Ammon's horn (tissue), 1 donor: Measurements from ENCODE around the gene COL19A1.
"Not testable (repeated sequence)": the region's sequence is repeated elsewhere in the genome, so short reads cannot be mapped to it uniquely, and the experiment has no call there.

Experiments
- DNase-seq: peaks from one replicate; pipeline ENCODE4 v3.0.0-alpha.2; 2016; ENCODE audit warnings: low spot score

Gene COL19A1

GRCh38 chr6:69866351-69866769 lies at the start of gene COL19A1:
COL19A1 (plus strand) TSS chr6:69866556; CDS start chr6:69879568, 13,012 bp downstream.
- DNase-seq: peak; percentile 43

DNA sequence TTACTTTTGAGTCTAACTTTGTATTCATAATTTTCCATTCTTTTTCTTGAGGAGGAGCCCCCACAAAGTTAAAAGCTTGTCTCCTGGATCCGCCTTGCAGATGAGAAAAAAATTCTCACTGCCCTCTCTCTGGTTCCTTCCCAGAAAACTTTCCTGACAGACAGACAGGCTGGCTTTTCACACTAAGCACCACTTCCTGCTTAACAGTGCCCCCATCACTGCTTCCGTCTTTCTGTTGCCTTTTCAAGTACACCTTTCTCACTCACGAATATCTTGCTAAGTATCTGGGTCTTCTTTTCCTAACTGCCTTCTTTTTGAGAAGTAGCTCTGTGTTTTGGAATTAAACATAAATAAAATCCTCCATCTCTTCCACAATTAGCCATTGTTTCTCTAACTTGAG lies 49.8 kb upstream of the COL19A1 start:
- peak; percentile 42 for DNase-seq

GRCh38 chr6:69817358-69817757 lies 49.0 kb upstream of the COL19A1 start:
- DNase-seq: no peak

DNA sequence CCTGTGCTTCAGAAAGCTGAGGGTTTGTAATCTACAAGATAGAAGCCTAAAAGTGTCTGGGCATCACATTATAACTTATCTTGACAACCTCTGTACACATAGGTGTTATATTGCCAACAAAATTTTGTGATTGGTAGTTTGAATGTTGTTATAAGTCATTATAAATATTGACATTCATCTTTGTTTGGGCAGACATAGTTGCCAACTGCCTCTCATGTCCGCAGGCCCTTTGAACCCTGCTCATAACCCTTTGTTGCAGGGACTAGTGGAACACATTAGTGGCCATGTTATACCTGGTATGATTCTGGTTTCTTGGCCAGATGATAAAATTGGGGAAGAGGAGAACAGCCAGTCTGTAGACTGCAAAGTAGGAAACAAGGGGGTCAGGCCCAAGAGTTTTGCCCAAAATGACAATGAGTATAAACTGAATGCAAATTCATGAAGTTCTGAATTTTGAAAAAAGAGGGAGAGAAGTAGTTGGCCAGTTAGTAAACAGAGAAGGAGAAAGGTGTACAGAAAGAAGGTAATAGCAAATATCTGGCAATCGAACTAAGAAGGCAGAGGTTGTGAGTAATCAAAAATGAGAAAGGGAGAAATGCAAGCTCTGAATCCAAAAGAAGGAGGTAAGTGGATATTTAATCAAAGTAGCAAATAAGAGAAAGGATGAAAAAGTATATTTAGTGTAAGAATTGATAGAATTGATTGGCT lies 48.0 kb upstream of the COL19A1 start:
- DNase-seq: no peak

DNA sequence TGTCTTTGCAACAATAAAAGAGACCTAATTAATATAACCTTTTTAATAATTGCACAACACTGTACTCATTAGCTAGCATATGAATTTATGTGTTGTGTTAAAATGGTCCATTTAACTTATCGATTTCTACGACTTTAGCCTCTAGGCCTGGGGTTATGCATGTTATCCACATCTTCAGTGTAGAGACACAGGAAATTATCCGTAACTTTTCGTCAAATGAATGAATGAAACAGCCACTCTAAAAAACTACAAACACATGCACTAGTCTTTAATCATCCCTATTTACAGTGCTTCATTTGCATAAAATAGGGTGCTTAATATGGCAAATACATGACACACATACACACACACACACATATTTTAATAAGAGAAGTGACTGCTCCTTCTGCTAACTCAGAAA lies 47.2 kb upstream of the COL19A1 start:
- DNase-seq: no peak

DNA sequence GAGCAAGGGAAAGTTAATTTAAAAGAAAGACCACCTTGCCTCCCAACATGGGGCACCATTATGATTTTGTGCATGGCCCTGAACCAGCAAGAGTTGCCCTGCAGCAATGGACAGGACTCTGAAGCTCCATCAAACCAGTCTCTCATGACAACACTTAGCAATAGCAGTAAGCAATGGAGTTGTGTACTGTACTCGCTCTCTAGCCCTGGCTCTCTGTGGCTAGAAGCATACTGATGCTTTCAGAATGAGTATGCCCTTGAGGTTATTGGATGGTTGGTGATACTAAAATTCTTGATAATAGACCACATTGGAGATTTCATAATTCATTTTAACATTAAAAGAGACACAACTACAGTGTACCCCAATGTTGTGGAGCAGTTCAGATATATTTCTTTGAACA lies 46.3 kb upstream of the COL19A1 start:
- no peak for DNase-seq

DNA sequence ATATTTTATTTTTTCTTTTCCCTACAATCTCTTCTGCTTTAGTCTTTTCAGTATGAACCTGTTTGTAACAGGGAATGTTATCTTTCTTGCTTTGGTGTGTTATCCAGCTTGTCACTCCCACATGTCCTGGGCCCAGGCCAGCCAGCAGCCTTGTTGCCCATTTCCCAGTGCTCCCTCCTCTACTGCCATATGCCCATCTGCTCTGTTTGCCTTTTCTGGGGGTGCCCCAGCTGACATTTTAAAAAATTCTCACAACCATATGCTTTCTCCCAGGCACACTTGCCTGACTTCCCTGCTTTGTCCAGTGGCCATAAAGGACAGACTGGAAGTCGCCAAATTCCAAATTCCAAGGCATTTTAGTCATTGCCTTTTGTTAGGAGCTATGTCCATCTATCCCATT lies 45.9 kb upstream of the COL19A1 start:
- peak; percentile 60 for DNase-seq

DNA sequence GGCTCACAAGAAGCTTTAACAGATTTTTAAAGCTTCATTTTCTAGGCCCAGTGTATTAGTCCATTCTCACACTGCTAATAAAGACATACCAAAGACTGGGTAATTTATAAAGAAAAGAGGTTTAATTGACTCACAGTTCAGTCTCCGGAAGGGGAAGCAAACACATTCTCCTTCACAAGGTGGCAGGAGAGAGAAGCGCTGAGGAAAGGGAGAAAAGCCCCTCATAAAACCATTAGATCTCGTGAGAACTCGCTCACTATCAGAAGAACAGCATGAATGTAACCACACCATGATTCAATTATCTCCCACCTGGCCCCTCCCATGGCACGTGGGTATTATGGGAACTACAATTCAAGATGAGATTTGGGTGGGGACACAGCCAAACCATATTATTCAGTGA lies 42.0 kb upstream of the COL19A1 start:
- not testable (repeated sequence) for DNase-seq

GRCh38 chr6:69825904-69826303 lies 40.5 kb upstream of the COL19A1 start:
- DNase-seq: no peak

GRCh38 chr6:69827276-69827893 lies 39.0 kb upstream of the COL19A1 start:
- DNase-seq: no peak

- DNase-seq: no peak
Observed at GRCh38 chr6:69832558-69832957, 33.8 kb upstream of the COL19A1 start.

- DNase-seq: peak; percentile 72
Observed at GRCh38 chr6:69835414-69836179, 30.8 kb upstream of the COL19A1 start.

DNA sequence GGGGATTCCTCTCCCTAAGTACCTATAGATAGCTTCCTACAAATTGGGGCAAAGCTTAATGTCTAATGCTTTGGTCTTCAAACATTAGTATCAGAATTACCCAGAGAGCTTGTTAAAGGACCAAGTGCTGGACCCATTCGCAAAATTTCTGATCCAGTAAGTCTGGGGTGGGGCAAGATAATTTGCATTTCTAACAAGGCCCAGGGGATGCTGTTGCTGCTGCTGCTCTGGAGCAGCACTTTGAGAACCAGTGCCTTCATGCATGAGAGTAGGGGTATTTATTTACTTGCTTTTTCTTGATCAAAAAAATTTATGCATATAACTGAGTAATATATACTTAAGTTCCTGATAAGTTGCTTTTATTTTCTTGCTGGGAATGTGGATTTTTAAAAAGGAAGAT lies 24.5 kb upstream of the COL19A1 start:
- no peak for DNase-seq

- DNase-seq: no peak
Observed at GRCh38 chr6:69843189-69843588, 23.2 kb upstream of the COL19A1 start.

DNA sequence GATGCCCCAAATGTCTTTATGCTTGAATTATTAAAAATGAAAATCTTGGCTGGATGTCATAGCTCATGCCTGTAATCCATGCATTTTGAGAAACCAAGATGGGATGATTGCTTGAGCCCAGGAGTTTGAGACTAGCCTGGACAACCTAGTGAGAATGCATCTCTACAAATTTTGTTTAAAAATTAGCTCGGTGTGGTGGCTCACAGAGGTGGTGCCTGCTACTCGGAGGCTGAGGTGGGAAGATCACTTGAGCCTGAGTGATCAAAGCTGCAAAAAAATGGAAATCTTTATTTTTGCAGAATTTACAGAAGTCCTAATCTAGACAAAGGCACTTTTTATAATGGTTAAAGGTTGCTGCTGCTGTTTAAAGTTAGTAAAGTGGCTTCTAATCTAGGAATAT lies 20.0 kb upstream of the COL19A1 start:
- no peak for DNase-seq

GRCh38 chr6:69846770-69847491 lies 19.4 kb upstream of the COL19A1 start:
- DNase-seq: no peak

DNA sequence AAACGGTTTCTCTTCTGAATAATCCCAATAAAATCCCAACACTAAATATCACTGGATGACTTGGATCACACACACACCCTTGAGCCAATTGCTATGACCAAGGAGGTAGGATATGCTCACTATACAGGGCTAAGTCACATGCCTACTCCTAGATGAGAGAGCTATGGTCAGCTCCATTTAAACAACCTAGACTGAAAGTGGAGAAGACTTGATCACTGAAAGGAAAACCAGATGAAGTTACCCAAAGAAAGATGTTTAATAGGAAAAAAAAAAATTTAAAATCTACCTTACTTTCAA lies 18.9 kb upstream of the COL19A1 start:
- DNase-seq: no peak

DNA sequence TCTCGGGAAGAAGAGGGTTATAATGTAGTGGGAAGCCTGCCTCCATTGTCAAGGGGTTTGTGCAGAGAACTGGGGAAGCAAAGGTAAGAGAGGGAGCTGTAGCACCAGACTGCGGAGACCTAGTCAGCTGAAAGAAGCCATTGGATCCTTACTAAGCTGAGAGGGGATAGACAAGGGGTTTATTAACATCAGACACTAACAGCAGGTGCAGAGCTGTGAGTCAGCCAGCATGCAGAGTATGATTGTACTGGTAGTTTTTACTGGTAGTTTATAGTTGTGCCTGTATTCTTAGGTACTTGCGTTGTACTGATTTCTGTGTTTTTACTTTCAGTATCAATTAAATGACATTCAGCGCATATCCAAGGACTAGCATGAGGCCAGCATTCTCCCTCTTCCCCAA lies 17.8 kb upstream of the COL19A1 start:
- no peak for DNase-seq

DNA sequence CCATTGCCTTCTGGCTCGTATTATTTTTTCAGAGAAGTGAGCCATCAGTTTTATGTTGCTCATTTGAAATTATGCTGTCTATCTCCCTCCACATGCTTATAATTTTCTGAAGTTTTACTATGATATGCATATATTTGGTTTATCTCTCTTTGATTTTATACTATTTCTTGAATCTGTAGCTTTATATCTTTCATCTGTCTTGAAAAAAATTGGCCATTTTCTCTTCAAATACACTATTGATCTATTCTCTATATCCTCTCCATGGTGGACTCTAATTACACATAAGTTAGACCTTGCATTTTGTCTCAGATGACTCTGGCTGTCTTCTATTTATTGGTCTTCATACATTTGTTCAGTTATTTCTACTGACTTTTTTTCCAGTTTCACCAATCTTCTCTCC lies 13.7 kb upstream of the COL19A1 start:
- no peak for DNase-seq

GRCh38 chr6:69861986-69862385 lies 4.4 kb upstream of the COL19A1 start:
- DNase-seq: no peak

GRCh38 chr6:69863766-69864165 lies 2.6 kb upstream of the COL19A1 start:
- DNase-seq: no peak

DNA sequence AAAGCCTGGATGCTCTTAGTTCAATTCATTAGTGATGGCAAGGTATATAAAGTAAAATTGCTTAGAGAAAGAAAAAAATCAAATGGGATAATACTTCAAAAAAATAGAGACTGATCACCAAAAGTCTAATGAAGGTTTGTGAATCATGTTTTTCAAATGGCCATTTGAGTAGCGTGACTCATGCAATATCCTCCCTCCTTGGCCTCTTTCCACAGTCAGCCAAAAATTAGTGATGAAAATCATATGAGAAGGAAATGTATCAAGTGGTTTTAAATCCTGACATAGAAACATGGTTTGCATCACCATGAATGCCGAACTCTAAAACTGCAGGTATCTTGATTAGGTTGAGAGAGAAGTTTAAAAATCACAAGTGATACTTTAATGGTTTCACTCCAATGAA lies 1.2 kb upstream of the COL19A1 start:
- no peak for DNase-seq
